Adrenal gland (tissue), 5 donors: ENCODE measurements around the gene RAD51D.

Source experiments
- POLR2A ChIP-seq, 2 donors: fragments of 450-650 bp; IDR thresholded peaks; one replicate each; pipeline ENCODE4 v1.6.1; 2017; ENCODE audit warnings: antibody characterized with exemption in 2 of 2, mild to moderate bottlenecking in 2 of 2, moderate library complexity in 1 of 2
- TF ChIP-seq, protein P1 (sequence below), 6 experiments: fragments of 450-650 bp in 4 of 6; fragments of 200-600 bp in 2 of 6; sonication (generic) in 1 of 6; IDR thresholded peaks; 1 replicate in 5 of 6; 2 replicates in 1 of 6; pipeline versions ENCODE4 v1.5.1 to v1.8.0; 2016 to 2021; ENCODE audit warnings: antibody characterized with exemption in 6 of 6, mild to moderate bottlenecking in 2 of 6, moderate library complexity in 1 of 6
- donor health status: DM: no; HTN: no; CAD: no.

DNA sequence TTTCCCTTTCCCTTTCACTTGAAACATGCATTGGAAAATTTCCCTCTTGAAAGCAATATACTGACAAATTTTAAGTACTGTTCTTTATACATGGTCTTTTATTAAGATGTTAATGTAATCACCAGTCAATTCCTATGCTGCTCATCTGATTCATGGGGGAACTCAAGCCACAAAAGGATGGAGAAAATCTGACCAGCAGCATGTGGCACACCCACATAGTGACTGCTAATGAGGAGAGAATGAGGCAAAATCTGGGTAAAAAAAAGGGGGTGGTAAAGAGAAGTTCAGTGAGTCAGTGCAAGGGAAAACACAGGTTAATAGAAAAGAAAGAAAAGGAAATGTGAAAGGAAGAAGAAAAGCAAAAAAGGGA lies 67.4 kb downstream of the RAD51D start:
- TF ChIP-seq, protein P1, sequence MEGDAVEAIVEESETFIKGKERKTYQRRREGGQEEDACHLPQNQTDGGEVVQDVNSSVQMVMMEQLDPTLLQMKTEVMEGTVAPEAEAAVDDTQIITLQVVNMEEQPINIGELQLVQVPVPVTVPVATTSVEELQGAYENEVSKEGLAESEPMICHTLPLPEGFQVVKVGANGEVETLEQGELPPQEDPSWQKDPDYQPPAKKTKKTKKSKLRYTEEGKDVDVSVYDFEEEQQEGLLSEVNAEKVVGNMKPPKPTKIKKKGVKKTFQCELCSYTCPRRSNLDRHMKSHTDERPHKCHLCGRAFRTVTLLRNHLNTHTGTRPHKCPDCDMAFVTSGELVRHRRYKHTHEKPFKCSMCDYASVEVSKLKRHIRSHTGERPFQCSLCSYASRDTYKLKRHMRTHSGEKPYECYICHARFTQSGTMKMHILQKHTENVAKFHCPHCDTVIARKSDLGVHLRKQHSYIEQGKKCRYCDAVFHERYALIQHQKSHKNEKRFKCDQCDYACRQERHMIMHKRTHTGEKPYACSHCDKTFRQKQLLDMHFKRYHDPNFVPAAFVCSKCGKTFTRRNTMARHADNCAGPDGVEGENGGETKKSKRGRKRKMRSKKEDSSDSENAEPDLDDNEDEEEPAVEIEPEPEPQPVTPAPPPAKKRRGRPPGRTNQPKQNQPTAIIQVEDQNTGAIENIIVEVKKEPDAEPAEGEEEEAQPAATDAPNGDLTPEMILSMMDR (IDR thresholded peaks at IDR 0.05): no peak
- TF ChIP-seq POLR2A (IDR thresholded peaks at IDR 0.05): no peak
